K562 (cell line): ENCODE measurements around the gene PIK3CD. TPM values are rescaled to one million over a fixed set of nuclear protein-coding genes. Genes with fewer than 3 reads are reported as not detected.

Experiments
- ATAC-seq: fragments of 200-7000 bp; cut with Tn5 transposase; 3 replicates; pipeline ENCODE4 v1.9.1; 2020; ENCODE audit warnings: moderate library complexity
- BruUV-seq: library from RNA; stranded (reverse); fragments of 400-500 nt; replicated peaks from 2 replicates; lab custom pipeline; 2021; lab: Mats Ljungman, UMichigan
- CTCF ChIA-PET: fragments of 300-600 bp; formaldehyde crosslinking; extraction: SDS; loops from one replicate; lab custom pipeline; 2021; ENCODE audit warnings: low intra/inter-chr PET ratio; lab: Yijun Ruan, JAX
- POLR2A ChIA-PET: fragments of 300-600, 350-650 bp; sonication (Branson Sonifier 250); formaldehyde crosslinking; extraction: SDS; loops from one replicate; lab custom pipeline; 2021; ENCODE audit warnings: antibody characterized with exemption, inconsistent platforms; lab: Yijun Ruan, JAX
- DNase-seq, 4 experiments: peaks; one replicate each; pipeline versions ENCODE4 v3.0.0 to v3.0.0-alpha.2; 2011 to 2018; ENCODE audit warnings: low spot score in 3 of 4, mixed read lengths in 3 of 4; ENCODE audit errors: extremely low read depth in 1 of 4
- FAIRE-seq: peaks from 2 replicates; lab custom pipeline; 2011; peaks lifted over from hg19 to GRCh38; lab: Jason Lieb, UNC
- H2AFZ ChIP-seq: 2 replicates; pipeline ENCODE4 v1.6.0; 2011; ENCODE audit warnings: low read depth, low read length, control low read depth, inconsistent platforms
- H3K27ac ChIP-seq: fragments of 200-600 bp; 3 replicates; pipeline ENCODE4 v1.8.0; 2011; ENCODE audit warnings: low read depth, mild to moderate bottlenecking, control low read depth, inconsistent platforms, low read length, moderate library complexity, mixed read lengths; ENCODE audit errors: extremely low read depth
- H3K27me3 ChIP-seq, 2 experiments: fragments of 300-600 bp in 1 of 2; 2 replicates in 1 of 2; 3 replicates in 1 of 2; pipeline versions ENCODE4 v1.6.0 to v1.8.0; 2011; ENCODE audit warnings: inconsistent platforms in 2 of 2, low read length in 2 of 2, mild to moderate bottlenecking in 1 of 2, mixed read lengths in 1 of 2, moderate library complexity in 1 of 2; ENCODE audit not compliant: control insufficient read depth in 2 of 2, insufficient read depth in 2 of 2
- H3K36me3 ChIP-seq: fragments of 300-600 bp; 3 replicates; pipeline ENCODE4 v1.8.0; 2011; ENCODE audit warnings: mild to moderate bottlenecking, low read length, inconsistent platforms; ENCODE audit not compliant: control insufficient read depth, insufficient read depth
- H3K4me1 ChIP-seq, 2 experiments: fragments of 200-600 bp in 1 of 2; replicated peaks in 1 of 2; 2 replicates in 1 of 2; 3 replicates in 1 of 2; pipeline versions ENCODE4 v1.5.1 to v1.8.0; 2011; ENCODE audit warnings: inconsistent platforms in 2 of 2, low read length in 2 of 2, mild to moderate bottlenecking in 1 of 2, mixed read lengths in 1 of 2, moderate library complexity in 1 of 2; ENCODE audit not compliant: control insufficient read depth in 2 of 2, insufficient read depth in 2 of 2
- H3K4me2 ChIP-seq: 2 replicates; pipeline ENCODE4 v1.6.1; 2011; ENCODE audit warnings: low read length, control low read depth, inconsistent platforms, mixed read lengths; ENCODE audit not compliant: insufficient read depth
- H3K4me3 ChIP-seq: fragments of 200-600 bp; sonication (generic), shearing (Covaris generic); 2 replicates; pipeline ENCODE4 v1.5.1; 2016; ENCODE audit warnings: control low read depth, inconsistent platforms
- H3K79me2 ChIP-seq: fragments of 200-600 bp; 3 replicates; pipeline ENCODE4 v1.8.0; 2011; ENCODE audit warnings: low read length, inconsistent platforms; ENCODE audit not compliant: control insufficient read depth, insufficient read depth
- H3K9ac ChIP-seq, 2 experiments: 2 replicates each; pipeline versions ENCODE4 v1.6.0 to v1.6.1; 2011; ENCODE audit warnings: low read depth in 2 of 2, low read length in 2 of 2, control low read depth in 1 of 2, inconsistent platforms in 1 of 2, mild to moderate bottlenecking in 1 of 2, mixed read lengths in 1 of 2; ENCODE audit not compliant: insufficient read depth in 1 of 2
- H3K9me1 ChIP-seq: one replicate; pipeline ENCODE4 v1.6.0; 2011; ENCODE audit warnings: inconsistent platforms, mild to moderate bottlenecking, low read length, moderate library complexity; ENCODE audit not compliant: control insufficient read depth, insufficient read depth
- H3K9me3 ChIP-seq: replicated peaks from 2 replicates; pipeline ENCODE4 v1.5.1; 2011; ENCODE audit warnings: low read depth, low read length, inconsistent platforms; ENCODE audit not compliant: control insufficient read depth, insufficient read depth
- H4K20me1 ChIP-seq: replicated peaks from 2 replicates; pipeline ENCODE4 v1.6.1; 2011; ENCODE audit warnings: low read length, inconsistent platforms, mixed read lengths; ENCODE audit not compliant: control insufficient read depth, insufficient read depth
- ATF1 ChIP-seq, 2 experiments: fragments of 450-650 bp in 1 of 2; IDR thresholded peaks; 2 replicates each; pipeline ENCODE4 v1.6.1; 2016; ENCODE audit warnings: missing compliant biosample characterization in 1 of 2, missing genetic modification characterization in 1 of 2
- ATF7 ChIP-seq: fragments of 450-650 bp; IDR thresholded peaks from 2 replicates; pipeline ENCODE4 v1.7.1; 2014; ENCODE audit warnings: mild to moderate bottlenecking, moderate library complexity
- FOXK1 ChIP-seq: sonication (generic); formaldehyde crosslinking; IDR thresholded peaks from 2 replicates; pipeline ENCODE4 v1.8.0; 2022; ENCODE audit warnings: missing genetic modification reagents, mild to moderate bottlenecking, borderline replicate concordance
- HDAC1 ChIP-seq, 2 experiments: fragments of 450-650 bp; IDR thresholded peaks; 2 replicates each; pipeline ENCODE4 v1.6.1; 2016 to 2017; ENCODE audit warnings: inconsistent platforms in 1 of 2, mild to moderate bottlenecking in 1 of 2, moderate library complexity in 1 of 2
- HDAC2 ChIP-seq: fragments of 450-650 bp; IDR thresholded peaks from 2 replicates; pipeline ENCODE4 v1.6.1; 2016; ENCODE audit warnings: mild to moderate bottlenecking
- HDGF ChIP-seq: fragments of 450-650 bp; IDR thresholded peaks from 2 replicates; pipeline ENCODE4 v1.6.1; 2016
- KDM1A ChIP-seq, 2 experiments: fragments of 450-650 bp; IDR thresholded peaks; 2 replicates each; pipeline ENCODE4 v1.6.1; 2016; ENCODE audit warnings: mild to moderate bottlenecking in 2 of 2
- MAFG ChIP-seq: fragments of 450-650 bp; conservative IDR thresholded peaks from 2 replicates; pipeline ENCODE4 v1.6.1; 2016; ENCODE audit warnings: missing genetic modification characterization, missing compliant biosample characterization
- NUFIP1 ChIP-seq: fragments of 450-650 bp; IDR thresholded peaks from 2 replicates; pipeline ENCODE4 v1.6.1; 2018; ENCODE audit not compliant: partially characterized antibody
- RCOR1 ChIP-seq, 2 experiments: IDR thresholded peaks; 2 replicates each; pipeline ENCODE4 v1.6.1; 2012; ENCODE audit warnings: low read depth in 2 of 2, low read length in 2 of 2, borderline replicate concordance in 1 of 2, improper control_type of control experiment in 1 of 2
- TAF9B ChIP-seq: fragments of 450-650 bp; IDR thresholded peaks from 2 replicates; pipeline ENCODE4 v1.6.1; 2018; ENCODE audit warnings: mild to moderate bottlenecking; ENCODE audit not compliant: partially characterized antibody
- ZNF121 ChIP-seq: sonication (generic); formaldehyde crosslinking; conservative IDR thresholded peaks from 2 replicates; pipeline ENCODE4 v1.8.0; 2022; ENCODE audit warnings: missing genetic modification reagents
- ZNF224 ChIP-seq: sonication (generic); formaldehyde crosslinking; IDR thresholded peaks from 2 replicates; pipeline ENCODE4 v1.8.0; 2022; ENCODE audit warnings: mild to moderate bottlenecking, missing genetic modification reagents
- ZNF398 ChIP-seq: fragments of 250-450 bp; sonication (Bioruptor Pico); IDR thresholded peaks from 2 replicates; pipeline ENCODE4 v1.8.0; 2021; ENCODE audit warnings: moderate library complexity, mild to moderate bottlenecking, inconsistent platforms
- ZNF507 ChIP-seq: conservative IDR thresholded peaks from 2 replicates; pipeline ENCODE4 v1.6.1; 2017; ENCODE audit warnings: missing genetic modification characterization, missing compliant biosample characterization
- ZNF695 ChIP-seq: fragments of 450-650 bp; formaldehyde crosslinking; IDR thresholded peaks from 2 replicates; pipeline ENCODE4 v1.4.0; 2020; ENCODE audit warnings: mild to moderate bottlenecking, moderate library complexity
- WGBS: fragments of 100-300 bp; shearing (Covaris generic); methylation state at CpG from one replicate; pipeline ENCODE4 v1.1.6; 2016; ENCODE audit warnings: low coverage, mixed read lengths; ENCODE audit not compliant: insufficient coverage; ENCODE audit errors: missing lambda C conversion rate; 5-methylcytosine and 5-hydroxymethylcytosine counted together
- in situ Hi-C: fragments of 300-500 bp; cut with MboI; formaldehyde crosslinking; loops from 4 replicates; pipeline ENCODE4 v1.15.0; 2018; ENCODE audit warnings: inconsistent platforms, mixed read lengths
- intact Hi-C: fragments of 100-400 bp; cut with micrococcal nuclease; formaldehyde crosslinking; loops from 2 replicates; pipeline ENCODE4 v1.14.2; 2022
- polyA plus RNA-seq, 8 experiments: library from polyadenylated mRNA; depleted of rRNA in 4 of 8; stranded (reverse) in 5 of 8; unstranded in 3 of 8; fragments of >200 nt; fragmentation: Nextera tagmentation in 2 of 8; fragmentation: Illumina TruSeq in 1 of 8; extraction: Ambion mirVana in 2 of 8; extraction: Trizol in 1 of 8; gene quantifications; 2 replicates each; pipeline versions ENCODE4 v1.2.1 to v1.2.3, GENCODE V29; 2011 to 2014; ENCODE audit warnings: inconsistent platforms in 1 of 8, missing spikeins in 1 of 8
- total RNA-seq, 7 experiments: library from RNA; depleted of rRNA in 6 of 7; stranded (reverse); fragments of >200 nt in 6 of 7; fragmentation: Illumina TruSeq in 2 of 7; extraction: Trizol in 2 of 7; gene quantifications; 2 replicates each; pipeline versions ENCODE4 v1.2.1 to v1.2.3, GENCODE V29; 2011 to 2021; ENCODE audit warnings: low replicate concordance in 1 of 7
- TF ChIP-seq, protein P1 (sequence below): fragments of 250-450 bp; sonication (Bioruptor Pico); IDR thresholded peaks from 2 replicates; pipeline ENCODE4 v1.5.0; 2021; ENCODE audit warnings: mild to moderate bottlenecking, moderate library complexity

The PIK3CD gene
- total and polyA plus RNA-seq, 9 of the 15 experiments (the other 6 are each of a cell fraction or from before 2014, with no cell fraction given), result 1.8 to 20.8 (median 7.2) TPM

DNA sequence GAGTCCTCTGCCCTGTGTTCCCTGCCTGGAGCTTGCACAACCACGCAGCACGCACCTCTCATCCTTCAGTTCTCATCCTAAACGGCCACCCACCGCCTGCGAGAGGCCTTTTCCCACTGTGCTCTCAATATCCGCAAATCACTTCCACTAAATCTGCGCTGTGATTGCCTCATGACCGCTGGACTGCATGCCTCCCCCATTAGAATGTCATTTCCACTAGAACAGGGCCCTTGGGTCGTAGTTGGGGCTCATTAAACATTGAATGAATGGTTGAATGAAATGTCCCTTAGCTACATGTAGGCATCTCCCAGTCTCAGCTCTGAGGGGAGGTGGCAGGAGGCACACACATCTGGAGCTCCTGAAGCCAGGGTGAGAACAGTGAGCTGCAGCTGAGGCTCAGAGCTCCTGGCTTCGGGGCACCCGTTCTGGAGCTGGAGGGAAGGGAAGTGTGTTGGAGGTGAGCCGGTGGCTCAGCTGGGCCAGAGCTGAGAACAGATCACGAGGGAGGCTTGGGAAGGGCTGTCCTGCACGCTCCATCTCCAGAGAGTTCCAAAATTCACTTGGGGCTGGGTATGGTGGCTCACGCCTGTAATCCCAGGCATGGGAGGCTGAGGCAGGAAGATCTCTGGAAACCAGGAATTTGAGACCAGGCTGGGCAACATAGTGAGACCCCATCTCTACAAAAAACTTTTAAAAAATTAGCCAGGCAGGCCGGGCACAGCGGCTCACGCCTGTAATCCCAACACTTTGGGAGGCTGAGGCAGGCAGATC, 32.4 kb upstream of the PIK3CD start:
- no peaks in the 10 kb centered on the region for H3K9me1 ChIP-seq
- FAIRE-seq, result no peak
- no peaks in the 10 kb centered on the region for H3K79me2 ChIP-seq
- POLR2A ChIA-PET, result interaction anchor here (1.0 kb wide), 1 partner anchor 27 kb away, joined by 3 read pairs; no protein-coding TSS in a partner anchor
- 7% methylated on average over 18 of the region's 18 CpGs for WGBS
- no peaks in the 10 kb centered on the region for H3K36me3 ChIP-seq
- H3K9ac ChIP-seq, result peak overlapping the region in 1 of 2 experiments; percentile 47; a peak in 1 of 4 replicates
- peaks cover 8 to 31% of the 10 kb centered on the region in 2 experiments for H3K27me3 ChIP-seq
- no peak for DNase-seq
- H3K9me3 ChIP-seq, result no peaks in the 10 kb centered on the region
- H3K4me1 ChIP-seq, result peaks cover 4 to 12% of the 10 kb centered on the region in 2 experiments; a peak in 3 of 5 replicates
- TF ChIP-seq ZNF121 (peak; percentile 96), ZNF398 (CRISPR knock-in tag) (no peak), HDAC2 (peak; percentile 47; the same call in 1 of the 2 replicates), TAF9B (no peak), ATF7 (no peak), ZNF695 (no peak), ATF1 (CRISPR knock-in tag; IDR thresholded peaks at IDR 0.05) (no peak), ATF1 (tag; IDR thresholded peaks at IDR 0.05) (no peak), ZNF507 (tag) (no peak), HDAC1 (IDR thresholded peaks at IDR 0.05) (peak in 1 of 2 experiments; percentile 65; a peak in 2 of 4 replicates), RCOR1 (IDR thresholded peaks at IDR 0.05; ENCODE audit: borderline replicate concordance in 1 of 2, low read depth in 2 of 2, low read length in 2 of 2) (peak; percentile 76 to 84), FOXK1 (CRISPR knock-in tag) (0 out of 2 replicates have a peak, but pooled peaks have one; percentile 22), NUFIP1 (no peak), MAFG (tag) (no peak), ZNF224 (CRISPR knock-in tag) (no peak), HDGF (no peak), KDM1A (IDR thresholded peaks at IDR 0.05) (peak; percentile 96 to 97)
- TF ChIP-seq, protein P1, sequence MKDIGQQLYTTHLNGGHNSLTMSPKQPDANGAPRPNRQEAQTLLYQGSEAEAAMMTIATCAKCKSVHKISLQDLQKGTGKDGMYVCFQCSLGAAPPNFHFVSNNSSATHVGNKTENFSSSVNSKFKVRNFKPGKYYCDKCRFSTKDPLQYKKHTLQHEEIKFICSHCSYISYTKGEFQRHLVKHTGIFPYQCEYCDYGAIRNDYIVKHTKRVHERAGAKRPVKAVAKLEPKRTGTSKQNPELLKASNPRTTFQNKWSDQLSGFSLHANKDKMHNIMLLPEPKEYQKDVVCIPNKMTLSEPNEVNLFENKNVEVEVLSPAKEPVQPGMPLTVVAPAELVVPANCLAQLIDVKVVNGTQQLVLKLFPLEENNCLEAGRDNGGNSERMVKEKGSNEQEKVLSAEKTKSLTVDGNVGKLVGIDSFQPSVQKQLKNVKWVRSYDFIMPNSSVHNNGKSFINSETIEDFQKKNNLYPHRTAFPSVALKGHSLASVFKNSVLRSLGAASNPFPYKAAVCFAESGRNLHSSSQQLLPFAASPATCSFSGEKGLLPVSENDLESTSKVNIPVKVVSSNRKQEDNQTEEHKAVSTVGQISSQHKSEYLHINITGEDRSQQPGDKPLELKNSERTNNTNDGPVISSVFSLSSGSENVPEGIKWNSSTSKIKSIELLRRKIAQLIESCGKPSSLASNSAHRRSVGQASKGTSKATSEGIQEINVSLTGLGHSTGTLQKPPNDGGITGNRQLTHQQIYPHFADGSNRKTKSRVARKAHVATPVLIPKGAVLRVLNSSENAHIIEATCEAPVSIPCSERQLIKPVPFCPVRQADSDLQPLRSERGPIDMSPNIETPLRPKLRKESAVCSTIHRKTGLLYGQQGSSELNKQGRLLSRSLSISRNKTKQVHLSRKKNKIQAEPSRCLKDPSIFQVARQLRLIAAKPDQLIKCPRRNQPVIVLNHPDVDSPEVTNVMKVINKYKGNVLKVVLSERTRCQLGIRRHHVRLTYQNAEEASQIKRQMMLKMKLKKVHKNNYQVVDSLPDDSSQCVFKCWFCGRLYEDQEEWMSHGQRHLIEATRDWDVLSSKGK, result no peak
- in situ Hi-C loops (no loop called here), intact Hi-C loops (no loop called here)
- no peak overlapping the region for H3K4me3 ChIP-seq
- no peak overlapping the region for H3K4me2 ChIP-seq
- H2AFZ ChIP-seq, result no peak overlapping the region
- ATAC-seq, result no peak
- CTCF ChIA-PET, result no interaction called here
- BruUV-seq, result no TSS peak
- H4K20me1 ChIP-seq, result no peaks in the 10 kb centered on the region
- no peak overlapping the region for H3K27ac ChIP-seq
